Activated naive CD8-positive, alpha-beta T cell treated with anti-CD3 and anti-CD28 coated beads for 36 hours (primary cell): ENCODE data around the gene PAQR7. TPM values are rescaled to one million over a fixed set of nuclear protein-coding genes. Genes with fewer than 3 reads are reported as not detected.

Source experiments
- DNase-seq: peaks from one replicate; pipeline ENCODE4 v3.0.0; 2021
- H3K27ac Mint-ChIP-seq: one replicate; pipeline ENCODE4 v1.8.0; 2022; ENCODE audit warnings: mild to moderate bottlenecking, moderate library complexity, mixed read lengths
- H3K27me3 Mint-ChIP-seq: one replicate; pipeline ENCODE4 v1.8.0; 2022; ENCODE audit warnings: mild to moderate bottlenecking, mixed read lengths
- H3K36me3 Mint-ChIP-seq: one replicate; pipeline ENCODE4 v1.8.0; 2021; ENCODE audit warnings: mild to moderate bottlenecking, mixed read lengths
- H3K4me1 Mint-ChIP-seq: one replicate; pipeline ENCODE4 v1.8.0; 2021; ENCODE audit warnings: mixed read lengths
- H3K4me3 Mint-ChIP-seq: one replicate; pipeline ENCODE4 v1.8.0; 2022; ENCODE audit warnings: mild to moderate bottlenecking, moderate library complexity, mixed read lengths
- H3K9me3 Mint-ChIP-seq: one replicate; pipeline ENCODE4 v1.8.0; 2022; ENCODE audit warnings: mixed read lengths
- total RNA-seq, 2 experiments: library from RNA; stranded (reverse); gene quantifications; one replicate each; pipeline ENCODE4 v1.2.3, GENCODE V29; 2021

The PAQR7 gene
- total RNA-seq, 2 experiments from 2014 or later = 8.6 to 9.2 TPM

DNA sequence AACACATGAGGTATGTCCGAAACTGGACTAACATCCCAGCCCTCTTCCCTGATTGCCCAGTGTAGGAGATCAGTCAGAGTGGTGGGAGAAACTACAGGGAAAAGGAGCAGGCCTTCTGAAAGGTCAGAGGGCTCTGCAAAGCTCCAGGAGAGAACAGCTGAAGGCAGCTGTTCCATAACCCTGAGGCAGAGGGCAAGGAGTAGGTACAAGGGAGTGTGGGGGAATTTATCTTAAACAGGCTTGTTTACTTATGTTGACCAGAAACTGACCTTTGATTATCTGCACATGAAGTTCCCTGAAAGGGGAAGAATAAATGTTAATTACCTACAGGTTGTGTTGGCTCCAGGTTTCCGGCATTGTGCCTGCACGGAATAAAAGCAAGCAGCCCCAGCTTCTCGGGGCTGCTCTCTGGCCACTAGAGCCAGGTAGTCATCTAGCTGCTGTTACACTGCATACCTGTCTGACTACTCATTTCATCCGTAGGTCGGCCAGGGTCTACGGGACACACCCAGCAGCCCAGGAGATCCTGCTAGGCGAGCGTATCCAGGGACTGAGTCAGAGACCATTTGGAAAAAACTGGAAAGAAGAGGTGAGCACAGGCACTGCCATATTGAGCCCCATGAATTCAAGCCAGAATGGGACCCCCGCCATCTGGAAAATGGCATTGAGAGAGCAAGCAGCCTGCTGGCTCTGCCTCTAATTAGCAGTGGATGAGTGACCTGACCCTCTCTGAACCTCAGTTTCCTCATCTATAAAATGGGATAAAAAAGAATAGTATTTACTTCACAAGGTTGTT, 14.9 kb upstream of the PAQR7 start:
- Mint-ChIP-seq H3K36me3 (peaks cover 1% of the 10 kb centered on the region), H3K4me1 (peaks cover 7% of the 10 kb centered on the region), H3K27ac (no peak overlapping the region), H3K27me3 (no peaks in the 10 kb centered on the region), H3K9me3 (no peaks in the 10 kb centered on the region), H3K4me3 (no peak overlapping the region)
- no peak for DNase-seq

DNA sequence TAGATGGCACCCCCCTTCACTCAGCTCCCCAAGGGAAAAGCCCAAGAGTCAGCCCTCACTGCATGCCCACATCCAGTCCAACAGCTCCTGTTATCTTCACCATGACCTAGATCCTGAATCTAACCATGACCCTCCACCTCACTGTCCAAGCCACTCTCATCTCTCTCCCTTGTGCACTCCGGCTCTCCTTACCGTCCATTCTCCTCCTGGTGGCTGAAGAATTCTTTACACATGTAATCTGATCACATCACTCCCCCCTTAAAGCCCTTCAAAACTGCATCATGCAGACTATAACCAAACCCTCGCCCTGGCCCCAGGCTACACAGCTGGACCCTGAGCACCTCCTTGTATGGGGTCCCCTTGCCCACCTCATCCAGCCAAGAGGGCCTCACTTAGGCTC, 14.0 kb upstream of the PAQR7 start:
- Mint-ChIP-seq H3K27me3 (no peaks in the 10 kb centered on the region), H3K4me1 (peaks cover 3% of the 10 kb centered on the region), H3K27ac (no peak overlapping the region), H3K9me3 (no peaks in the 10 kb centered on the region), H3K4me3 (no peak overlapping the region), H3K36me3 (no peaks in the 10 kb centered on the region)
- DNase-seq = no peak

DNA sequence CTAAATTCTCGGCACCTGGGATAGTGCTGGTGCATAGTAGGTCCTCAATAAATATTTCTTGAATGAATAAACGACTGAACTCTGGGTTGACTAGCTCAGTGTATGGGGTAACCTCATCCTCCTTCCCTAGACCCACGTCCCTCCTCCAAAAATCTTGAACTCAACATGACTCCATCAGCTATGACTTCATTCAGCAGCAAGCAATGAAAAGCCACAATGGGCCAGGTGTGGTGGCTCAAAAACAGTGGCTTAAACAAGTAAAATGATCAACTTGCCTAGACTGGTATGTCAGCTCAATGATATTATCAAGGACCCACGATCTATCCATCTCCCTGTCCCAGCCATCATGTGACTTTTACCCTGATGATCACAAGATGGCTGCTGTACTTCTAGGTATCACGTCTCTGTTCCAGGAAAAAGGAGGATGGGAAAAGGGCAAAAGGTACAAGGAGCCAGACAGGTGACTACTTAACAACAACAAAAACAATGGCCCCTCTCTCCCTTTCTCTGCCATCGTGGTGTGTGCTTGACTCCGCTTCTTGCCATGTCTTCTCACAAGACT, 13.0 kb upstream of the PAQR7 start:
- Mint-ChIP-seq H3K36me3 (no peaks in the 10 kb centered on the region), H3K27me3 (no peaks in the 10 kb centered on the region), H3K4me1 (peaks cover 3% of the 10 kb centered on the region), H3K9me3 (no peaks in the 10 kb centered on the region), H3K27ac (no peak overlapping the region), H3K4me3 (no peak overlapping the region)
- DNase-seq = no peak

DNA sequence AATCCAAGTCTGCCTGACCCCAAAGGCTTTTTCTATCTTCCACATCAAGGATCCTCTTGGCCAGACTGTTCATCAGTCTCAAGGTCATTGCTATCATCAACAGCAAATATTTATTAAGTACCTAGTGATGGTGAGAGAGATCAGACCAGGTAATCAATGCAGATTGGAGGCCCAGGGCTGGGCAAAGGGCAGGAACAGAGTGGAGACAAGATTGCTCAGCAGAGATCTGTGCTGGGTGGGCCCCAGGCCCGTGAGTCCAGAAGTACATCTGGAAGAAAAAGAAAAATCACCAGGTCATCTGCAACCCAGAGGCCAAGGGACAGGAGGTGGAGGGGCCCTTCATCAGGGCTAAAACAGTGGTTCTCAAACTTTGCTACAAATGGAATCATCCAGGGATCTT, 10.1 kb upstream of the PAQR7 start:
- no peak for DNase-seq
- H3K36me3 Mint-ChIP-seq = no peaks in the 10 kb centered on the region
- H3K4me3 Mint-ChIP-seq = no peak overlapping the region
- no peaks in the 10 kb centered on the region for H3K27me3 Mint-ChIP-seq
- no peaks in the 10 kb centered on the region for H3K4me1 Mint-ChIP-seq
- no peaks in the 10 kb centered on the region for H3K9me3 Mint-ChIP-seq
- H3K27ac Mint-ChIP-seq = no peak overlapping the region

DNA sequence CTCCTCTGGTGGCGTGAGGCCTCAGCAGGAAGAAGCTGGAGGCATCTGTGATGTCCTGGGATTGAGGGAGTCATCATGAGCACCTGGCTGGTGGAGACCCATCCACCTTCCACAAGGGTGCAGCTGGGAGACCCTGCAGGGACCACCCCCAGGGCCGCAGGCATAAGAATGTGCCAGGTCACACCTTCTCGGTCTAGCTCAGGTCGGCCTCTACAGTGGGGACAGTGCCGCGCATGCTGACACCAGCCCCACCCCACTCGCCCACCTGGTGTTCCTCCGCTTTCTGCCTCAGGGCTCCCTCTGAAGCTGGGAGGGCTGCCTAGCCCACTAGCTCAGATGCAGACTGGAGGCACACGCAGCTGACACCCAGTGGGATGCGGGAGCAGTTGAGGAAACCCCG, 5.8 kb upstream of the PAQR7 start:
- no peaks in the 10 kb centered on the region for H3K9me3 Mint-ChIP-seq
- H3K4me1 Mint-ChIP-seq = no peaks in the 10 kb centered on the region
- peaks cover 5% of the 10 kb centered on the region for H3K27me3 Mint-ChIP-seq
- no peak for DNase-seq
- no peak overlapping the region for H3K27ac Mint-ChIP-seq
- no peaks in the 10 kb centered on the region for H3K36me3 Mint-ChIP-seq
- H3K4me3 Mint-ChIP-seq = no peak overlapping the region

DNA sequence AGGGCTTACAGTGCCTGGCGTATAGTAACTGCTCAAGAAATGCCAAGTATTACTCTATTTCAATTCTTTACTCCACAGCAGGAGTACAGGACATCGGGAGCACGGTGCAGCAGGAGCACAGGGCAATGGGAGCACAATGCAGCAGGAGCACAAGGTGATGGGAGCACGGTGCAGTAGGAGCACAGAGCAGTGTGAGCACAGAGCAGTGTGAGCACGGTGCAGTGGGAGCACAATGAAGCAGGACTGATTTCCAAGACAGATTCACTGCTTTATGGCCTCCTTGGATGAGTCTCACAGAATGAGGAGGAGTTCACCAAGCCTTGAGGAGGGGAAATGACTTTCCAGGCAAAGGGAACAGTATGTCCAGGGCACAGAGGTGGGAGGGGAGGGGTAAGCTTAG, 5.0 kb upstream of the PAQR7 start:
- no peaks in the 10 kb centered on the region for H3K36me3 Mint-ChIP-seq
- no peaks in the 10 kb centered on the region for H3K9me3 Mint-ChIP-seq
- no peak overlapping the region for H3K27ac Mint-ChIP-seq

DNA sequence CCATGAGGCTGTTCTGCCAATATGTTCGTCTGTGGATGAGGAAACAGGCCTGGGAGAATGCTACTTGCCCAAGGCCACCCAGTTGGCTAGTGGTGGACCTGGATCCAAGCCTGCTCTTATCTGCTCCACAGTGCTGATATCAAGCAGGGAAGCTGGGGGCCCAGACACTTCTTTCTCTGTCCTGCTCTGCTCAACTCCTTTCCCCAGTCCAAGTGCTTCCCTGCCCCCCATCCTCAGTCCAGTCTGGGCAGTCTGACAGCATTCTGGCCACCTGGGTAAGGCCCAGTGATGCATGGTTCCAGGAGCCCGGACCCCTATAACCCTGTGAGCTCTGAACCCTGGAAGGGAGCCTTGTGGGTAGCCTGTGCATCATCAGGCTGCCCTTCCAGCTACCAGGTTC, 4.2 kb upstream of the PAQR7 start:
- Mint-ChIP-seq H3K27me3 (peaks cover 8% of the 10 kb centered on the region), H3K4me3 (no peak overlapping the region), H3K27ac (no peak overlapping the region)

More for the DNA sequence above, 5.0 kb upstream of the PAQR7 start:
- Mint-ChIP-seq H3K4me1 (peaks cover 3% of the 10 kb centered on the region), H3K27me3 (peaks cover 8% of the 10 kb centered on the region), H3K4me3 (no peak overlapping the region)
- DNase-seq = no peak

DNA sequence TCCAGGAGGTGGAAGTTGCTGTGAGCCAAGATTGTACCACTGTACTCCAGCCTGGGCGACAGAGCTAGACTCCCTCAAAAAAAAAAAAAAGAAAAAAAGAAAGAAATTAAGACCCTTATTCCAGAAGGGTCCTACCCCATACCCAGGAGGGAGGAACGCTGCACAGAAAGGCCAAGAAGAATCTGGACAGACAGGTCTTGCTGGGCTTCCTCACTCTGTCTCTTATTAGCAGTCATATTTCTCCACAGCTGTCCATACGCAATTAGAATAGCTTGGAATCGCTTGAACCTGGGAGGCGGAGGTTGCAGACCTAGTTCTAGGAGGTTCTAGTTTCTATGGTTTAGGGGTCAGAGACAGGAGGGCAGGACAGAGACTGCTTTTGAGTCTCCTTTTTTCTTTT, 3.2 kb upstream of the PAQR7 start:
- DNase-seq = no peak
- Mint-ChIP-seq H3K27me3 (peaks cover 8% of the 10 kb centered on the region), H3K4me3 (no peak overlapping the region), H3K27ac (no peak overlapping the region), H3K9me3 (no peaks in the 10 kb centered on the region), H3K4me1 (peaks cover 10% of the 10 kb centered on the region), H3K36me3 (no peaks in the 10 kb centered on the region)

More for the DNA sequence above, 4.2 kb upstream of the PAQR7 start:
- Mint-ChIP-seq H3K9me3 (no peaks in the 10 kb centered on the region), H3K4me1 (peaks cover 7% of the 10 kb centered on the region), H3K36me3 (no peaks in the 10 kb centered on the region)
- DNase-seq = no peak

DNA sequence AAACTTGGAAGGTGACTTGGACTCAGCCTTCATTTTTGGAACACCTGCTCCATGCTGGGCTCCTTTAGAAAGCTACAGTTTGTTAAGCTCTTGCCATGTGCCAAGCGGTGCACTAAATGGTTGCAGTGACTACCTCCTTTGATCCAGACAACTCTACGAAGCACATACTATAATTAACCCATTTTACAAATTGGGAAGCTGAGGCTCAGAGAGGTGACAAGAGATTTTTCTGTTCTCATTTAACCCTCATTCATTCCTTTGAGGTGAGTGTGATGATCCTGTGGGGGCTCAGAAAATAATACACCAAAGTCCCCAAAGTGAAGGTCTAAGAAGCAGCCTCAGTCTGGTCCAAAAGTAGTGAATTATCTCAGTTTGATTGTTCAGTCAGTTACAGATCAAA, 1.6 kb upstream of the PAQR7 start:
- peaks cover 8% of the 10 kb centered on the region for H3K27me3 Mint-ChIP-seq
- H3K36me3 Mint-ChIP-seq = no peaks in the 10 kb centered on the region
- H3K4me1 Mint-ChIP-seq = peaks cover 16% of the 10 kb centered on the region
- no peak for DNase-seq
- no peak overlapping the region for H3K27ac Mint-ChIP-seq
- no peak overlapping the region for H3K4me3 Mint-ChIP-seq
- H3K9me3 Mint-ChIP-seq = no peaks in the 10 kb centered on the region

DNA sequence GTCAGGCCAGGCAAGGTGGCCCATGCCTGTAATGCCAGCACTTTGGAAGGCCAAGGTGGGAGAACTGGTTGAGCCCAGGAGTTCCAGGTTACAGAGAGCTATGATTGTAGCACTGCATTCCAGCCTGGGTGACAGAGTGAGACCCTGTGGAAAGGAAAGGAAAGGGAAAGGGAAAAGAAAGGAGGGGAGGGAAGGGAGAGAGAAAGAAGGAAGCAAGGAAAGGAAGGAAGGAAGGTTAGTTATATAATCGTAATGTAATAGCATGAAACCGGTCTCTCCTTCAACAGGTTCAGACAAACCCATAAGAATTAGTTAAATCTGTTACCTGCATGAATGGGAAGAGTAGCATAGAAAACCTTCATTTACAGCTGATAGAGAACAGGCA, 1.2 kb upstream of the PAQR7 start:
- Mint-ChIP-seq H3K27ac (no peak overlapping the region), H3K36me3 (no peaks in the 10 kb centered on the region), H3K27me3 (peaks cover 8% of the 10 kb centered on the region), H3K4me3 (no peak overlapping the region), H3K4me1 (peaks cover 16% of the 10 kb centered on the region), H3K9me3 (no peaks in the 10 kb centered on the region)
- no peak for DNase-seq

DNA sequence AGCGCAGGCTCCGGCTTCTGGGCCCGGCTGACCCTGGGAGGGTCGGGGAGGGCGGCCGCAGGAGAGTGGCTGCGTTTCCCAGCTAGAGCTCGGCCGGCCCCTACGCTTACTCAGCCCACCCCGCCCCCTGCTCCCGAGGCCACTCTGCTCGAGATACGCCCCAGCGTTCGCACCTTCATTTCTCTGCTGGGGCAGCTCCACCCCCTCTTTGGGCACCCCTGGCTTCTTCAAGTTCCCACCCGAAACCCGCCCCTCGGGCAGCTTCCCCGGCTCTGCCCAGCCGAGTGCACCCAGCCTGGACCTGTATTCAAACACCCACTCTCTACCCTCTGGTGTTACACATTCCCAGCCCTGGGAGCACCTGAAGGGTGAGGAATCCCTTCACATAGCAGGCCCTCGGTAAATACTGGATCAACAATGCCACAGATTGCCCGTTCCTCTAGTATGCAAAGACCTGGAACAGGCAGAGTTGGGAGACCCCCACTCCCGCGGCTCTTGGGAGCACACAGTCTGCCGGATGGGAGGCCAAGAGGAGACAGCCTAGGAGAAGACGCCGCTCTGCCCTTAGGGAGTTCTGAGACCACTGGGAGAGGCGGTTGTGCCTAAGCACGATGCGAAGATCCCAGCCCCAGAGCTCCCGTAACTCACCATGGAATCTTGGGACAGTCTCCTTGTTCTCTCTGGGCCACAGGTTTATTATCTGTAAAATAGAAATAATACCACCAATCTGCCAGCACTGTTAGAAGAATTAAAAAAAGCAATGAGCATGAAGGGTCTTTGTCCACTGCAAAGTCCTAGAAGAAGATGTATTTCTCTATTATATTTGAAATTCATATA, 566 bp upstream of the PAQR7 start:
- Mint-ChIP-seq H3K36me3 (no peaks in the 10 kb centered on the region), H3K27me3 (peaks cover 8% of the 10 kb centered on the region), H3K4me1 (peaks cover 16% of the 10 kb centered on the region), H3K4me3 (peak overlapping the region; percentile 66), H3K27ac (peak overlapping the region; percentile 54), H3K9me3 (no peaks in the 10 kb centered on the region)
- DNase-seq = no peak

DNA sequence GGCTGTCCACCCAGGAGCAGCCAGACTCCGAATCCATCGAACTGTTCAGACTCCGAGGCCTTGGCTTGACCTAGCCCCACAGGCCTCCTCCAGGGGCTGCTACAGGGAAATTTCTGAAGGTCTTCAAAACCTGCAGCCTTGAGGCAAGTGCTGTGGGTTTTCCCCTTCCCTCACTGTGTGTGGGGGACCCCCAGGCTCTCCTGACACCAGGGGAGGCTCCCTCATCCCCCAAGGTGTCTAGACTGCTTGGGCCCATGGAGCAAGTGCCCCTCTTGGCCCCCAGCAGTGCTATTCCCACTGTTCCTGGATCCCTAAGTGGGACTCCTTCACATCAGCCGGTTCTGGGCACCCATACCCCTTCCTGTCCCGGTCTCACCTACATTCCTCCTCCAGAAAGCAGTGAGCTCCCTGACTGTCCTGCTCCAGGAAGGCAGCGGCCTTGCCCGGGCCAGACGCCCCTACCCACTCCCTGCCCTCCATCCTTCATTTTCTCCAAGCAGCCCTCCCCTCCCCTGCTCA, 814 bp downstream of the PAQR7 start:
- DNase-seq = peak; percentile 14
- peaks cover 16% of the 10 kb centered on the region for H3K4me1 Mint-ChIP-seq

DNA sequence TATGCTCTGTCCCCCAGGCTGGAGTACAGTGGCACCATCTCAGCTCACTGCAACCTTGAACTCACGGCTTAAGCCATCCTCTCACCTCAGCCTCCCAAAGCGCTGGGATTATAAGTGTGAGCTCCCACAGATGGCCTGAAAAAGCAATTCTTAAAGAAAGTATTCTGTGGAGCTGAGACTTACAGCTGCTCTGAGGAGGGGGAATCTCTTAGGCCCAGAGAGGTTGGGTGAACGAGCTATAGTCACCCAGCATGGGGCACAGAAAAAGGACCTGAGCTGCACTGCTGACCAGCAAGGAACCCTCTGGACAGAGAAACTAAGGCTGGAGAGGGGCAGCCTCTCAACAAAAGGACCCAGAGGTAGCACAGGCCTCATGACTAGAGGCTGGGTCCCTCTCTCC, 1.3 kb downstream of the PAQR7 start:
- Mint-ChIP-seq H3K9me3 (no peaks in the 10 kb centered on the region), H3K27me3 (peaks cover 8% of the 10 kb centered on the region), H3K4me1 (peaks cover 16% of the 10 kb centered on the region), H3K4me3 (peak overlapping the region; percentile 95), H3K27ac (no peak overlapping the region), H3K36me3 (no peaks in the 10 kb centered on the region)
- DNase-seq = no peak

More for the DNA sequence above, 814 bp downstream of the PAQR7 start:
- Mint-ChIP-seq H3K36me3 (no peaks in the 10 kb centered on the region), H3K27ac (peak overlapping the region; percentile 72), H3K4me3 (peak overlapping the region; percentile 95), H3K9me3 (no peaks in the 10 kb centered on the region), H3K27me3 (peaks cover 8% of the 10 kb centered on the region)

DNA sequence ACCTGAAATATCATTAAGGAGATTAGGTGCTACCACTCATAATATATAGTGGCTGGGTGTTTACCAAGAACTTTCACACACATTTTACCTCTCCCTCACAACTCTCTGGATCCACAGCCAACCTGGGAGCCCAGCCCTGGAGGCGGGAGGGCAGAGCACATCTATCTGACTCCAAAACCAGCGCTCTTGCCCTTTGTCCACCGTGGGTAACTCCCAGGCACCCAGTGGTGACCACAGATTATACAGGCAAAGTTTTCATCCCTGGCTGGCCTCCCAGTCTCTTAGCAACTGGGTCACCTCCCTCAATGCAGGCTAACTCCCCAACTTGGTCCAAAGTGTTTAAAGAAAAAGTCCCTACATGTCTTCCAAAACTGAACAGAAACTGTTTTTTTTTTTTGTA, 2.4 kb downstream of the PAQR7 start:
- Mint-ChIP-seq H3K36me3 (no peaks in the 10 kb centered on the region), H3K4me1 (peaks cover 16% of the 10 kb centered on the region), H3K4me3 (no peak overlapping the region), H3K9me3 (no peaks in the 10 kb centered on the region), H3K27ac (no peak overlapping the region), H3K27me3 (peaks cover 8% of the 10 kb centered on the region)
- no peak for DNase-seq

DNA sequence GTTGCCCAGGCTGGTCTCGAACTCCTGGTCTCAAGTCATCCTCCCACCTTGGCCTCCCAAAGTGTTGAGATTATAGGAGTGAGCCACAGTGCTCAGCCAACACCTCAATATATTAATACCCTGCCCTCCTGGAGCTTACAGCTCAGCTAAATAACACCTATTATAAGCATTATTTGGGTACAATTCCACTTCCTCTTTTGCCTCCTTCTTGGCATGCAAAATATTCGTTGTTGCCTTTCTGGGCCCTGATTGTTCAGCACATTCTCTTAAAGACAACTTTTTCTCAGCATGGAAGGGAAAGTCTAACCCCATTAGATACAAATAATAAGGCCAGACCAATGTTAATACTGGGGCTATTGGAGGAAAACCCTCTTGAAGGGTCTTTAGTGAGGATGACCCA, 2.8 kb downstream of the PAQR7 start:
- Mint-ChIP-seq H3K36me3 (no peaks in the 10 kb centered on the region), H3K9me3 (no peaks in the 10 kb centered on the region), H3K27me3 (peaks cover 8% of the 10 kb centered on the region), H3K4me3 (no peak overlapping the region), H3K4me1 (peaks cover 16% of the 10 kb centered on the region), H3K27ac (no peak overlapping the region)
- DNase-seq = no peak
